ENCODE data around the gene TRUB2. TPM values are rescaled to one million over a fixed set of nuclear protein-coding genes. Genes with fewer than 3 reads are reported as not detected.

The TRUB2 gene
- total and polyA plus RNA-seq, 2 of the 13 experiments (the other 11 are each of a cell fraction or from before 2014, with no cell fraction given): 22.3 to 41.2 TPM

DNA sequence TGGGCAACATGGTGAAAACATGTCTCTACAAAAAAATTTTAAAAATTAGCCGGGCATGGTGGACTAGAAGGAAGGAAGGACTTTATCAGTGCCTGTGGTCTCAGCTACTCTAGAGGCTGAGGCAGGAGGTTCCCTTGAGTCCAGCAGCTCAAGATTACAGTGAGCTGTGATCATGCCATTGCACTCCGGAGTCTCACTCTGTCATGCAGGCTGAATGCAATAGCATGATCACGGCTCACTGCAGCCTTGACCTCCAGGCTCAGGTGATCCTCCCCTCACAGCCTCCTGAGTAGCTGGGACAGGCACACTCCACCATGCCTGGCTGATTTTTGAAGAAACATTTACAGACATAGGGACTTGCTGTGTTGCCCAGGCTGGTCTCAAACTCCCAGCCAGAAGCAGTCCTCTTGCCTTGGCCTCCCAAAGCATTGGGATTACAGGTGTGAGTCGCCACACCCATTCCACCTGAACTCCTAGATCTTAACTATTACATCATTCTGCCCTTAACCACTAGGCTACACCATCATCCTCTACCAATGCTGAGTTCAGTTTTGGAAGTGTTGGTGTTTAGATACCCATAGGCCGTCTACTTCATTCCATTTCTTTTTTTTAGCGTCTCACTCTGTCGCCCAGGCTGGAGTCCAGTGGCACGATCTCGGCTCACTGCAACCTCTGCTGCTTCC is 46.9 kb upstream of the TRUB2 start:
- TF ChIP-seq CEBPB (IDR thresholded peaks at IDR 0.05; ENCODE audit: borderline replicate concordance, low read depth, low read length) (0 out of 2 replicates have a peak, but pooled peaks have one; percentile 2), SRF (IDR thresholded peaks at IDR 0.05; ENCODE audit: low read depth, low read length) (no peak), ZNF770 (CRISPR knock-in tag; IDR thresholded peaks at IDR 0.05) (peak; percentile 83)
- no peak overlapping the region for H3K9ac ChIP-seq (ENCODE audit: insufficient read depth, low read depth, low read length)
- no peaks in the 10 kb centered on the region for H4K20me1 ChIP-seq (ENCODE audit: insufficient read depth, low read length)
- ATAC-seq (no peak), DNase-seq (ENCODE audit: low spot score) (no peak), FAIRE-seq (no peak)
- no TSS peak for BruUV-seq (replicated peaks)
- no peak overlapping the region for H2AFZ ChIP-seq (ENCODE audit: low read length)
- peaks cover 29% of the 10 kb centered on the region for H3K79me2 ChIP-seq (ENCODE audit: insufficient read depth, low read length)
- H3K4me3 ChIP-seq (replicated peaks in 1 of 3; ENCODE audit: insufficient read depth in 1 of 3, low read depth in 2 of 3, low read length in 3 of 3): no peak overlapping the region
- intact Hi-C loops (cut with micrococcal nuclease; ENCODE audit: unreplicated experiment) (no loop called here), in situ Hi-C loops (cut with HindIII; ENCODE audit: extremely low pct_ligation_motif_present, low pct_unique_long_range_greater_than_20kb) (no loop called here)
- ChIA-PET POLR2A (no interaction called here), CTCF (ENCODE audit: low intra/inter-chr PET ratio, low total read pairs) (no interaction called here)
- H3K4me2 ChIP-seq (ENCODE audit: low read depth, low read length): no peak overlapping the region
- WGBS (ENCODE audit: low lambda C conversion rate): 80% methylated on average over 9 of the region's 9 CpGs
- no peak overlapping the region for H3K27ac ChIP-seq (ENCODE audit: extremely low read length, insufficient read depth, low read length)
- peaks cover 1 to 3% of the 10 kb centered on the region in 2 experiments; a peak in 2 of 5 replicates for H3K27me3 ChIP-seq (ENCODE audit: control insufficient read depth in 1 of 2, insufficient read depth in 2 of 2, low read length in 2 of 2)
- peaks cover 31% of the 10 kb centered on the region for H3K4me1 ChIP-seq (ENCODE audit: insufficient read depth, low read length)
- H3K9me3 ChIP-seq (ENCODE audit: low read length): no peaks in the 10 kb centered on the region
- peaks cover 1 to 5% of the 10 kb centered on the region in 2 experiments; a peak in 1 of 5 replicates for H3K36me3 ChIP-seq (replicated peaks in 1 of 2; ENCODE audit: control insufficient read depth in 1 of 2, insufficient read depth in 2 of 2, low read length in 2 of 2)

- 43% methylated on average over 3 of the region's 4 CpGs for WGBS (ENCODE audit: low lambda C conversion rate)
- CTCF ChIA-PET (ENCODE audit: low intra/inter-chr PET ratio, low total read pairs): no interaction called here
- intact Hi-C loops (cut with micrococcal nuclease; ENCODE audit: unreplicated experiment) (no loop called here), in situ Hi-C loops (cut with HindIII; ENCODE audit: extremely low pct_ligation_motif_present, low pct_unique_long_range_greater_than_20kb) (no loop called here)
- Histone ChIP-seq H4K20me1 (ENCODE audit: insufficient read depth, low read length) (no peaks in the 10 kb centered on the region), H3K4me1 (ENCODE audit: insufficient read depth, low read length) (peaks cover 30% of the 10 kb centered on the region), H3K79me2 (ENCODE audit: insufficient read depth, low read length) (no peaks in the 10 kb centered on the region), H3K9me3 (ENCODE audit: low read length) (no peaks in the 10 kb centered on the region), H3K27ac (ENCODE audit: extremely low read length, insufficient read depth, low read length) (no peak overlapping the region), H3K9ac (ENCODE audit: insufficient read depth, low read depth, low read length) (peak overlapping the region; percentile 59; the same call in 1 of the 2 replicates), H3K27me3 (ENCODE audit: control insufficient read depth in 1 of 2, insufficient read depth in 2 of 2, low read length in 2 of 2) (peaks cover 0 to 1% of the 10 kb centered on the region in 2 experiments; a peak in 1 of 5 replicates), H2AFZ (ENCODE audit: low read length) (no peak overlapping the region), H3K4me2 (ENCODE audit: low read depth, low read length) (peak overlapping the region; percentile 90), H3K4me3 (replicated peaks in 1 of 3; ENCODE audit: insufficient read depth in 1 of 3, low read depth in 2 of 3, low read length in 3 of 3) (peak overlapping the region; percentile 56 to 67 (median 66); a peak in 5 of 6 replicates), H3K36me3 (replicated peaks in 1 of 2; ENCODE audit: control insufficient read depth in 1 of 2, insufficient read depth in 2 of 2, low read length in 2 of 2) (0 out of 5 replicates have a peak, but pooled peaks cover 0 to 1% of the 10 kb centered on the region in 2 experiments)
- no peak for FAIRE-seq
- TF ChIP-seq ZNF749 (CRISPR knock-in tag; IDR thresholded peaks at IDR 0.05; ENCODE audit: borderline replicate concordance) (0 out of 2 replicates have a peak, but pooled peaks have one; percentile 10), THYN1 (CRISPR knock-in tag; IDR thresholded peaks at IDR 0.05; ENCODE audit: borderline replicate concordance, low read depth) (0 out of 2 replicates have a peak, but pooled peaks have one; percentile 10), BCL3 (CRISPR knock-in tag; IDR thresholded peaks at IDR 0.05) (no peak)
- no peak for DNase-seq (ENCODE audit: low spot score)
- POLR2A ChIA-PET: interaction anchor here (0.6 to 1.5 kb wide), 2 partner anchors 24 to 318 kb away, joined by 3 to 4 read pairs; no protein-coding TSS in a partner anchor
- BruUV-seq (replicated peaks): no TSS peak
- no peak for ATAC-seq
Observed at GRCh38 chr9:128365525-128365924, 43.3 kb upstream of the TRUB2 start.
